ENCODE measurements around the gene ESR2. TPM values are rescaled to one million over a fixed set of nuclear protein-coding genes. Genes with fewer than 3 reads are reported as not detected.

The ESR2 gene
- total RNA-seq, 4 donors from 2014 or later: 0.51 TPM; not detected in 3

- Histone ChIP-seq H3K9me3 (no peaks in the 10 kb centered on the region), H3K4me1 (no peaks in the 10 kb centered on the region), H3K27me3 (no peaks in the 10 kb centered on the region), H3K27ac (no peak overlapping the region), H3K4me3 (no peak overlapping the region), H3K36me3 (no peaks in the 10 kb centered on the region)
- DNase-seq: no peak
- no peak for TF ChIP-seq POLR2A (IDR thresholded peaks at IDR 0.05)
- TF ChIP-seq CTCF (IDR thresholded peaks at IDR 0.05 in 4 of 5, conservative IDR thresholded peaks at IDR 0.05 in 1 of 5): no peak
- in situ Hi-C loops (cut with MboI; ENCODE audit: low sequenced_read_pairs in 4 of 4): no loop called here
- no peak for ATAC-seq
- intact Hi-C loops (cut with DNase I; ENCODE audit: low total_unique reads): no loop called here
Measured at GRCh38 chr14:64245491-64245890, 48.7 kb downstream of the ESR2 start.

DNA sequence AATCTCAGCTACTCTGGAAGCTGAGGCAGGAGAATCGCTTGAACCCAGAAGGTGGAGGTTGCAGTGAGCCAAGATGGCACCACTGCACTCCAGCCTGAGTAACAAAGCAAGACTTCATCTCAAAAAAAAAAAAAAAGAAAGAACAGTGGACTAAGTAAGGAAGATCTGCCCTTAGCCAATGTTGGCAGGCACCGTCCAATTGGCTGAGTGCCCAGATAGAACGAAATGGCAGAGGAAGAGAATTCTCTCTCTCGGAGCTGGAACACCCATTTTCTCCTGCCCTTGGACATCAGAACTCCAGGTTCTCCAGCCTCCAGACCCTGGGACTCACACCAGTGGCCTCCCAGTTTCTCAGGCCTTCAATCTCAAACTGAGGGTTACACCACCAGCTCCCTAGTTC lies 49.9 kb downstream of the ESR2 start:
- H3K27me3 ChIP-seq: no peaks in the 10 kb centered on the region
- intact Hi-C loops (cut with DNase I; ENCODE audit: low total_unique reads) (no loop called here), in situ Hi-C loops (cut with MboI; ENCODE audit: low sequenced_read_pairs in 4 of 4) (no loop called here)
- no peaks in the 10 kb centered on the region for H3K36me3 ChIP-seq
- TF ChIP-seq CTCF (IDR thresholded peaks at IDR 0.05 in 4 of 5, conservative IDR thresholded peaks at IDR 0.05 in 1 of 5) (no peak), POLR2A (IDR thresholded peaks at IDR 0.05) (no peak)
- no peak overlapping the region for H3K4me3 ChIP-seq
- no peaks in the 10 kb centered on the region for H3K4me1 ChIP-seq
- no peak for DNase-seq
- no peak for ATAC-seq
- no peak overlapping the region for H3K27ac ChIP-seq
- H3K9me3 ChIP-seq: no peaks in the 10 kb centered on the region

GRCh38 chr14:64238631-64239030 lies 55.5 kb downstream of the ESR2 start:
- Histone ChIP-seq H3K9me3 (no peaks in the 10 kb centered on the region), H3K27me3 (no peaks in the 10 kb centered on the region), H3K36me3 (no peaks in the 10 kb centered on the region), H3K27ac (no peak overlapping the region), H3K4me3 (no peak overlapping the region), H3K4me1 (no peaks in the 10 kb centered on the region)
- intact Hi-C loops (cut with DNase I; ENCODE audit: low total_unique reads) (no loop called here), in situ Hi-C loops (cut with MboI; ENCODE audit: low sequenced_read_pairs in 4 of 4) (no loop called here)
- ATAC-seq: no peak
- TF ChIP-seq POLR2A (IDR thresholded peaks at IDR 0.05) (no peak), CTCF (IDR thresholded peaks at IDR 0.05 in 4 of 5, conservative IDR thresholded peaks at IDR 0.05 in 1 of 5) (no peak)
- no peak for DNase-seq

DNA sequence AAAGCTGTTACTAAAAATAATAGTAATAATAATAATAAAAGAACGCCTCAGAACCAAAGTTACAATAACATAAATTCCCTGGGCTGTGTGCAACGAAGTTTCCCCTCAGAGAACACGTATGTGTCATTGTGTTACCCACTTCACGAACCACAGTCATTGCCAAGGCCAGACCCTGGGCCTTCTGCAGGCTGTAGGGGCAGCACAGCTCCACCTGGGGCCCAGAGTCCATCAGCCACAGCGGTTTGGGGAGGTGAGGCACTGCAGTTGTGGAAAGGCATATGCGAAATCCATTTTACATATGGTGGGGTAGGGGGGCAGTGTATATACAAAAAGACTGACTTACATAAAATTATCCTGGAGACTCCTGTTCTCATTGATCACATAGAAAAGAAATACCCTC lies 56.1 kb downstream of the ESR2 start:
- DNase-seq (no peak), ATAC-seq (no peak)
- no peaks in the 10 kb centered on the region for H3K4me1 ChIP-seq
- no peak overlapping the region for H3K4me3 ChIP-seq
- TF ChIP-seq CTCF (IDR thresholded peaks at IDR 0.05 in 4 of 5, conservative IDR thresholded peaks at IDR 0.05 in 1 of 5) (no peak), POLR2A (IDR thresholded peaks at IDR 0.05) (no peak)
- no peak overlapping the region for H3K27ac ChIP-seq
- intact Hi-C loops (cut with DNase I; ENCODE audit: low total_unique reads) (no loop called here), in situ Hi-C loops (cut with MboI; ENCODE audit: low sequenced_read_pairs in 4 of 4) (no loop called here)
- no peaks in the 10 kb centered on the region for H3K9me3 ChIP-seq
- no peaks in the 10 kb centered on the region for H3K36me3 ChIP-seq
- H3K27me3 ChIP-seq: no peaks in the 10 kb centered on the region
